Ecto neural progenitor cell (in vitro differentiated cells): ENCODE measurements around the gene OR1F1.

ENCODE experiments used
- DNase-seq: peaks from one replicate; pipeline ENCODE4 v3.0.0-alpha.2; 2018; ENCODE audit warnings: low spot score

OR1F1 gene

DNA sequence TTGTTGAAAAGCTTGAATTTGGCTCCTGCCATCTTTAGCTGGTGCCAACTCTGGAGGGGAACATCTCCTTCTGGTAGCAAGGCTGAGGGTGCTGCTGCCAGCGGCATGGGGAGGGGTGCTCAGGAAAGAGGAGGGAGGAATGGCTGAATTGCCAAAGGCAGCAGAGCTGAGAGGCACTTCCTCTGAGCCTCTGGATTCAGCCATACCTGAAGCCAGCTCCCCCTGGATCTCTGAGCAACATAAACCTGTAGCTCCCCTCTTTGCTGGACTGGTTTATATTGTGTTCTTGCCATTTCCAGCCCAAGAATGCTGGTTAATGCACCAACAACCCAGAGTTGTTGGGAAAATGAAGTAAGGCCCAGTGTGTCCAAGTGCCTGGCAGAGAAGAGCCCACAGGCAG, 61.0 kb downstream of the OR1F1 start:
- DNase-seq: no peak

GRCh38 chr16:3249451-3249850, 61.4 kb downstream of the OR1F1 start:
- DNase-seq: no peak

DNA sequence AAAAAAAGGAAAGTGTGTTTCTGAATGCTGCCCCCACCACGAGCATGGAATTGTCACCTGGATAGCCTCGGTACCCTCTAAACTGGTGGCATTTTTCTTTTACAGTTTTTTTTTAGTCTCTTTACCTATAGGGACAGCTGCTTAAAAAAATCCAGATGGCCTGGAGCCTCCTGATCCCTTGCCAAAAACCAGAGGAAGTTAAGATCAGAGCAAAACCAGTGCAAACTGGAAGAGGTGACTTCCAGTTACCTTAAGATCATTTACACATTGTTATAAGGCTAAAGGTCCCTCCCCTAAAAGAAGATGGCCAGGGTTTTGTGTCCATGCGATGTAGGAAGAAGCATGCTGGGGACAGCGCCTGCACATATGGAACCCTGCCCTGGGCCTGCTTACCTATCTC, 65.0 kb downstream of the OR1F1 start:
- DNase-seq: no peak

DNA sequence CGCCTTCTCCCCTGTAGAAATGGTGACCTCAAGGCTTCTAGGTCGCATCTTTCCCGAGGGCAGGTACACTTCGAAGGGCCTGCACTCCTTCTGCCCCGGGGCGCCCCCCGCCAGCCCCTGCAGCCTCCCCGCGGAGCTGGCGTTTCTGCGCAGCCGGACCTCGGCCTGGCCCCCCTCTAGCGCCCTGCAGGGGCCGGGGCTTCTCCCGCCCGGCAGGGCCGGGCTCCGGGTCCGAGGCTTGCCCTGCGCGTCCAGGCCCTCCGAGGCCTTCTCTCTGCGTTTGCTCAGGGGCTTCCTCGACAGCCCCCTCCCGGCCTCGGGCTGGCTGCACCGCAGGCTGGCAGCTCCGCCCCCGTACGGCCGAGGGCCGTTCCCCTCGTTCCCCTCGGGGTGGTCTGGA, 66.3 kb downstream of the OR1F1 start:
- DNase-seq: no peak
